HG03159 (cell line): ENCODE measurements around the gene C1QTNF8.
"Not testable (repeated sequence)": the region's sequence is repeated elsewhere in the genome, so short reads cannot be mapped to it uniquely, and the experiment has no call there.

Source experiments
- ATAC-seq: cut with Tn5 transposase; IDR thresholded peaks from one replicate; pipeline ENCODE4 v1.9.1; 2021; ENCODE audit warnings: mild to moderate bottlenecking, moderate library complexity; ENCODE audit not compliant: unreplicated experiment

Gene C1QTNF8

DNA sequence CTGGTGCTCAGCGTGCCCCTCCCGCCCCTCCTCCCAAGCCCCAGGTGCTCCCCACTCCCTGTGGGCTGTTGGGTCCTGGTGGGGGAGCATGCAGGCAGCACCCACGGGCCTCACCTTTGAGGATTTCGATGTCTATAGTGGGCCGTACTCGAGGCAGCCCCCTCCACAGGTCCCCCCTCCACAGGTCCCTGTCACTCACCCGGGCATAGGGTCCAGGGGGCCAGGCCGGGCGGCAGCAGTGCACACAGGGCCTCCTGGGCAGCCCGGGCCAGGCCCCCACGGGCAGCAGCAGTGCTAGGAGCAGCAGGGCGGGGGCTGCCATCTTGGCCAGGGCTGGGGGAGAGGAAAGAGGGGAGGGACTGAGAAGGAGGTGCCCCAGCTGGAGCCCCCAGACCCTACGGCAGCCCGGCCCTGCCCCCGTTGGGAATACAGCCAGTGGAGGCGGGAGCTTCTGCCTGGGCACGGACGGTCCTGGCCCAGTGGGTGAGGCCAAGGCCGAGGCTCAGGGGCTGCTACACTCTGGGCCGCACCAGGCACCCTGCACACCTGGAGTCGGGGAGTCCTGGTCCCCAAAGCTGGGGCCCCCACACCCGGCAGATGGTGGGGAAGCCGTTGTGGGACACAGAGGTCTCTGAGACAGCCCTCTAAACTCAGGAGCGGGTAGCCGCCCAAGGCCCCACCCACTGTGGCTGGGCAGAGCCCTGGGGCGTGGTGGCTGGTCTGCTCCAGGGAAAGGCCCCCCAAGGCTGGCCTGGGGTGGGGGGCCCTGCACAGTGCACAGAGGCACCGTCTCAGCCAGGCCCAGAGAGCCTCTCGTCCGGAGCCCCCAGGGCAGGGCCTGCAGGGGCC, 1.2 kb downstream of the C1QTNF8 start:
- ATAC-seq: no peak

DNA sequence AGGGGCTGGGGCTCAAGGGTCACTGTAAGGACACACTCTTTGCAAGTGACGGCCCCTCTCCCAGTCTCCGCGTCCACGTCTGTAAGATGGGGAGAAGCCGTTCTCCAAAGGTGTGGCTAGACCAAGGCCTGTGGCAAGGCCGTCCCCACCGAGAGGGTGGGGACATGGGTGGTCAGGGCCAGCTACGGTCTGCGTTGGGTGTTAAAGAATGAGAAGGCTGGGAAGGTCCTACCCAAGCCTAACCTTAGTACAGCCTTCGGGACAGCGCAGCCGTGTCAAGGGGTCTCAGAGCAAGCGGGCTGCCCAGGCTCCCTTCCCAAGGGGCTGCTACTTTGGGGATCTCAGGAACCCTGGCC, 1.9 kb downstream of the C1QTNF8 start:
- ATAC-seq: no peak

DNA sequence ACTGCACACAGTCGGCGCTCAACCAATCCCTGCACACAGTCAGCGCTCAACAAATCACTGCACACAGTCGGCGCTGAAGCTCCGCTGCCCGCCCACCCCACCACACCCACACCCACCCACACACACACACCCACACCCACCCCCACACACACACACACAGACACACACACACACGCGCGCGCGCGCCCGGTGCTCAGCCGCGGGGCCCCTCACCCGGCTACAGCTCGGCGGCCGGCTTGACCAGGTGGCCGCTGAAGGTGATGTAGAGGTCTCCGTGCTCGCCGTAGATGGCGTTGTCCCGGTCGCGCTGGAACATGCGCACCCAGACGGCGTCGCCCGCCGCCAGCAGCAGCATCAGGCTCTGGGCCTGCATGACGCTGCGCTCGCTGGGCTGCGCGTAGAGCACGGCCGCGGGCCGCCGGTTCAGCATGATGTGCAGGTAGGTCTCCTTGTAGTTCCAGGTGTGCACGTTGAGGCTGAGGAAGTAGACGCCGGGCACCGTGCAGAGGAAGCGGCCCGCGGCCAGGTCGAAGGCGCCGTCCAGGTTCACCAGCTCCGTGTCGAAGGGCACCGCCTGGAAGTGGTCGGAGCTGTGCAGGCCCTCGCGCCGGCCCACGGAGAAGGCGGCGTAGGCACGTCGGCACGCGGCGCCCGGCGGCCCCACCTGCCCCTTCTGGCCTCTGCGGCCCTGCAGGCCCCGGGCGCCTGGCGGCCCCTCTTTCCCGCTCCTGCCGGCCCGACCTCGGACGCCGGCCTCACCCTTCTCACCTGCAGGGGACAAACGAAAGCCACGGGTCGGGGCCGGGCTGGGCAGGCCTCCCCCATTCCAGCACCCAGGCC, 2.5 kb downstream of the C1QTNF8 start:
- ATAC-seq: no peak

DNA sequence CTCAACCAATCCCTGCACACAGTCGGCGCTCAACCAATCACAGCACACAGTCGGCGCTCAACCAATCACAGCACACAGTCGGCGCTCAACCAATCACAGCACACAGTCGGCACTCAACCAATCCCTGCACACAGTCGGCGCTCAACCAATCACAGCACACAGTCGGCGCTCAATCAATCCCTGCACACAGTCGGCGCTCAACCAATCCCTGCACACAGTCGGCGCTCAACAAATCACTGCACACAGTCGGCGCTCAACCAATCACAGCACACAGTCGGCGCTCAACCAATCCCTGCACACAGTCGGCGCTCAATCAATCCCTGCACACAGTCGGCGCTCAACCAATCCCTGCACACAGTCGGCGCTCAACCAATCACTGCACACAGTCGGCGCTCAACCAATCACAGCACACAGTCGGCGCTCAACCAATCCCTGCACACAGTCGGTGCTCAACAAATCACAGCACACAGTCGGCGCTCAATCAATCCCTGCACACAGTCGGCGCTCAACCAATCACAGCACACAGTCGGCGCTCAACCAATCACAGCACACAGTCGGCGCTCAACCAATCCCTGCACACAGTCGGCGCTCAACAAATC, 3.3 kb downstream of the C1QTNF8 start:
- ATAC-seq: not testable (repeated sequence)

DNA sequence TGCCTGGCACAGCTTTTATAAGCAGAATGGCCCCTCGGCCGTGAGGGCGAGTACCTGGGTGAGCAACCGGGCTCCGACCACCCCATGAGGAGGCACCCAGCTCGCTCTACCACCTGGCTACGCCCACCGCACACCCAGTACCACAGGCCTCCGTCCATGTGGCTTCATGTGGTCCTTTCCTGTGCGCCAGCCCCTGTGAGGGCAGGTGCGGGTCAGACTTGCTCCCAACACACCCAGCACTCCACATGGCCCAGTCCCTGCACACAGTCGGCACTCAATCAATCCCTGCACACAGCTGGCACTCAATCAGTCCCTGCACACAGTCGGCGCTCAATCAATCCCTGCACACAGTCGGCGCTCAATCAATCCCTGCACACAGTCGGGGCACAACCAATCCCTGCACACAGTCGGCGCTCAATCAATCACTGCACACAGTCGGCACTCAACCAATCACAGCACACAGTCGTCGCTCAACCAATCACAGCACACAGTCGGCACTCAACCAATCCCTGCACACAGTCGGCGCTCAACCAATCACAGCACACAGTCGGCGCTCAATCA, 4.0 kb downstream of the C1QTNF8 start:
- ATAC-seq: no peak

DNA sequence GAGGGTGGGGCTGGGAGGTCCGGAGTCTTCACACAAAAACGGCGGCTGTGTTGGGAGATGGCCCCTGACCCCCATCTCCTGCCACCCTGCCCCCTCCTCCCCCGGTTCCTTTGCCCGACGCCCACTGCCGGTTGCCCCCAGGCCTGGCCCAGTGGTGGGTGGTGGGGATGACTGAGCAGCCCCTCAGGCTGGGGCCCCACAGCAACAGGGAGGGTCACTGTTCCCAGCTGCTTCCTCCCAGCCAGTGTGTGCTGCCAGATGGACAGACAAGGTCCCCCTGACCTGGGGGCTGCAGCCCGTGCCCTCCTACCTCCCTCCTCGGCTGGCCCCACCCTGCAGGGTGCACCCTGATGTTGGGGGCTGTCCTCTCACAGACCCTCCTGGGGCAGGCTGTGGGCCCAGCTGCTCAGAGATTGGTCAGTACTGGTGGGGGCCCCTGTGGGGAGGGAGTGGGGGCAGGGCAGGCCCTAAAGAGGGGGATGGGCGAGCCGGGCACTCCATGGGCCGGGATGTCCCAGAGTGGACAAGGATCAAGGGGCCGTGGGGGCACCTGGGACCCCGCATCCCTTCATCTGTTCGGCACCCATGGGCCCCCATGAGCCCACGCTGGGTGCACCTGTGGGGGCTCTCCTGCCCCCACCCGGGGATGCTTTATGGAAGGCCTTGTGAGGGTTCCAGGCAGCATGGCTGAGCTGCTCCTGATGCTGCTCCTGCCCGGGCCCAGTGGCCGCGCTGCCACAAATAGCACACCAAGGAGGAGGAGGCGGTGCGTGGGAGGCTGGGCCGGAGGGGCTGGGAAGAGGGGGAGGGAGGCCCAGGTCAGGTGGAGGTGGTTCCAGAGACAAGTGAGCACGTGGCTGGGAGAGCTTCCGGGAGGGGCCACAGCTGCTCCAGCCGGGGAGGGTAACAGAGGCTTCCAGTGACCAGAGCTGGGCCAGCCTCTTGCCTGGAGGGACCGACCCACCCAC, 5.1 kb downstream of the C1QTNF8 start:
- ATAC-seq: no peak

DNA sequence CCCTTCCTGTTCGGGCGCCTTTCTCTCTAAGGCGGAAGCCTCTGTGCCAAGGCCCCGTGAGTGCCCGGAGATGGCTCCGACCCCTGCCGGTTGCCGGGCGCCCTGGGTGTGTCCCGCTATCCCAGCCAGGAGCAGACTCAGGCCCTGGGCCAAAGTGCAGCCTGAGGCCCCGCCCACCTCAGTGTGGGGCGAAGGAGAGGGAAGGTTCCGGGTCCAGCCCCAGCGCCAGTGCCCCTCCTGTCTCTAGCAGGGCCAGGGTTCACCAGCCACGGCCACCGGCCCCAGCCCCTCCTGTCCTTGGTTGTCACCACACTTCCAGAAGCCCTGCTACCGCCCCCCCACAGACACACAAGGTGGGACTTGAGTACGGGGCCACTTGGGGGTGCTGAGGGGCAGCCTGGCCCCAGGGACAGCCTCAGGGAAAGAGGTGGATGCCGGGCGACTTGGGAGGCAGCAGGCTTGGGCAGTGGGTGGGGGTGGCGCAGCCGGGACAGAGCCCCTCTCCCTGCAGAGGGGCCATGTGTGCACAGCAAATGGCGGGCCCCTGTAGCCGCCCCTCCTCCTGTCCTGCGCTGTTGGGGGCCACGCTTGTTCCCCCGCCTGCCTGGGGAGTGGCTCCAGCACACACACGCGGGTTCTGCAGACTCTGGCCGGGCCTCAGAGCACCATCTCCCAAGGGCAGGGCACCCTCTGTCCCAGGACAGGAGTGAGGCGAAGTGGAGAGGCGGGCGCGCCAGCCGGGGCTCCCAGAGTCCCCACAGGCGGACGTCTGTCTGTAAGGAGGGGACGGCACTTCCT, 6.0 kb downstream of the C1QTNF8 start:
- ATAC-seq: no peak

DNA sequence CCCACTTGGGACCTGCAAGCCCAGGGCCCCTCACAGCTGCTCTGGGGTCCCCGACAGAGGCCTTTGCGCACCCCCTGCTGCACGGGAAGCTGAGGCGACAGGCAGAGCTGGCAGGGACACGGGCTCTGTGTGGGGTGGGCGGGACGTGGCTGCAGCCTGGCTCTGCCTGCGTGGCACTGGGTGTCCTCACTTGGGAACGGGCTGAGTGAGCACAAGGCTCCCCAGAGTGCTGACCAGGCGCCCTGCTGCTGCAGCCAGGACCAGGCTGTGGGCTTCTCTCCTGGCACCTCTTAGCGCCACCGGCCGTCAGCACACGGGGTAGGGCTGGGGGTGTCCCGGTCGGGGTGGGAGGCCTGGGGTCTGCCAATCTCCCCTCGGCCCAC, 6.6 kb downstream of the C1QTNF8 start:
- ATAC-seq: no peak

DNA sequence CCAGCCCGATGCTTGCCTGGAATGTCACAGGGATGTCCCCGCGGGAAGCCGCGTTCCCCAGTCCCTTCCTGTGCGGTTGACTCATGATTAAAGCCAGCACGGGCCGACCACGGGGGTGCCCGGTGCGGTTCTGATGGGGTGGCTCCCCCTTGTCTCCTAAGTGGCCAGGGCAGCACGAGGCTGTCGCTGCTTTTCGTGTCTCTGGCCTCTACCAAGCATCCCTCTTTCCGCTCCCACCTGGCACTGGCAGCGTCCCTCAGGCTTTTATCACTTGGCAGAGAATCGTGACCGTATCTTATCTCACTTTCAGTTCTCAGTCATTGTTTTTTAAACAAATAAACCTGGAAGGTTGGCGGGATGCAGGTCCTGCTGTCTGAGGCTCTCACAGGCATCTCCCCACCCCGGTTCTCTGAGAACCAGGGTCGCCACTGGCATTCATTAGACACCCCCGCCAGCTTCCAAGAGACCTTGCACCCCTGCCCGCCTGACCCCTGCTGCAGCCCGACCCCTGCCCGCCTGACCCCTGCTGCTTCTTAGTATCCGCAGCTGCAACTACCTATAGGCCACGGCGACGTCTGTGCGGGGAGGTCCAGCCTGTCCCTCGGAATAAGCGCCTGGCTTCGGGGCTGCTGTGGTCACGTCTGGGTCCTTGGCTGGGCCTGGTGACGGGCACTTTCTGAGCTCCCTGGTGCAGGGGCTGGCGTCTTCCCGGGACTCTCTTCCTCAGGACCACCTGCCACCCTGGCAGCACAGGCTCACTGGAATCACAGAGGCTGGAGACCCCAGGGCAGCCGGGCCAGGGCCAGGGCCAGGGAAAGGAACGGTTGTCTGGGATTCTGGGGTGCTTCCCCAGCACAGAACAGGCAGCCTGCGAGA, 7.5 kb downstream of the C1QTNF8 start:
- ATAC-seq: no peak

DNA sequence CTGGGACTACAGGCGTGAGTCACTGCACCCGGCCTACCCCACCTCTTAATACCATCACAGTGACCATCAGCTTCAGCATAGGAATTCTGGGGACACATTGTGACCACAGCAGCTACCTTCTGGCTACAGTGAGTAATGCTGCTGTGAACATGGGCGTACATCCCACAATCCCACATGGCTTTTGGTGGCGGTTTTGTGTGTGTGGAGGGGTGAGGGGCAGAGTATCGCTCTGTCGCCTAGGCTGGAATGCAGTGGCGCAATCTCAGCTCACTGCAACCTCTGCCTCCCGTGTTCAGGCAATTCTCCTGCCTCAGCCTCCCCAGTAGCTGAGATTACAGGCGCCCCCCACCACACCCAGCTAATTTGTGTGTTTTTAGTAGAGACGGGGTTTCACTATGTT, 9.6 kb downstream of the C1QTNF8 start:
- ATAC-seq: not testable (repeated sequence)

DNA sequence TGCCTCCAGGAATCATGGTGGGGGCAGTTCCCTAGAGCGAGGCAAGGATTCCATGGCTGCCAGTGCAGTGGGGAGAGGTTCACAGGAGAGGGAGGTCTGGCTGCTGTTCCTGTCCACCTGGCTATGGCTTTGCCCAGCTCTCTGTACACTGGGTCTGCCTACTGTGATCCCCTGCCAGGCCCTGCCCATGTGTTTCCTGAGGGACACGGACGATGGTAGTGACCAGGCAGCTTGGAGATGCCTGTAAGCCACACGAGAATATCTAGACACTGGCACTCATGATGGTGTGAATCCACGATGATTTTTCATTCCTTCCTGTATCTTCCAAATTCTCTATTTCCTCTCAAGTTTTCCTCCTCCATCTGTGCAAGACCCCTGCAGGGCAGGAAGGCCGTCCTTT, 11.1 kb downstream of the C1QTNF8 start:
- no peak for ATAC-seq

DNA sequence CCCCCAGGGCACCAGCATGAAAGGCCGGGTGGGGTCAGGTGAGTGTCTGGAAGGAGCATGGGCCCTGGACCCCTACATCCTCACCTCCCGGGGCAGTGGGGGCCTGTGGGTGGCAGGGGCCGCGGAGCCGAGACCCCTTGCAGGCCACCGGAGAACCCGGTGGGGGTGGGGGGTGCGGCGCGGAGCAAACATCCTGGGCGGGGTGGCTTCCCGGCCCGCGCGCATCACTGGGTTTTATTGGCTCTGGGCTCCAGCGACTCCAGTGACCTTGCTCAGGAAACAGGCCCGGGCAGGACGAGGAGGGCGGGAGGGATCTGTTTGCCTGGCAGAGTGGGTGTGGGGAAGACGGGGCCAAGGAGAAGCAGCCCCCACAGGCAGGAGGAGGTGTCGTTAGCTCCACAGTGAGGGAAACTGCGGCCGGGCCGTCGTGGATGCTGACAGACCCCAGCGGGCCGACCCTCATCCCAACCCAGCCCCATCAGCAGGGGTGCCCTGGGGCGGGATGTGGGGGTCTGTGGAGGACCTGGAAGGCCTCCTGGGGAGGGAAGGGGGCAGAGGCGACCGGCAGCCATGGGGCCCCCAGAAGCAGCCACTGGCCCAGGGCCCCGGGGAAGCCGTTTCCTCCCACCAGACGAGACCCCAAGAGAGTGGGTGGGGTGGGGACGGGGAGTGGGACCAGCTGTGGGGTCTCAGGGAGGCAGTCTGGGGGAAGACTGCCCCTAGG, 12.9 kb downstream of the C1QTNF8 start:
- ATAC-seq: no peak

DNA sequence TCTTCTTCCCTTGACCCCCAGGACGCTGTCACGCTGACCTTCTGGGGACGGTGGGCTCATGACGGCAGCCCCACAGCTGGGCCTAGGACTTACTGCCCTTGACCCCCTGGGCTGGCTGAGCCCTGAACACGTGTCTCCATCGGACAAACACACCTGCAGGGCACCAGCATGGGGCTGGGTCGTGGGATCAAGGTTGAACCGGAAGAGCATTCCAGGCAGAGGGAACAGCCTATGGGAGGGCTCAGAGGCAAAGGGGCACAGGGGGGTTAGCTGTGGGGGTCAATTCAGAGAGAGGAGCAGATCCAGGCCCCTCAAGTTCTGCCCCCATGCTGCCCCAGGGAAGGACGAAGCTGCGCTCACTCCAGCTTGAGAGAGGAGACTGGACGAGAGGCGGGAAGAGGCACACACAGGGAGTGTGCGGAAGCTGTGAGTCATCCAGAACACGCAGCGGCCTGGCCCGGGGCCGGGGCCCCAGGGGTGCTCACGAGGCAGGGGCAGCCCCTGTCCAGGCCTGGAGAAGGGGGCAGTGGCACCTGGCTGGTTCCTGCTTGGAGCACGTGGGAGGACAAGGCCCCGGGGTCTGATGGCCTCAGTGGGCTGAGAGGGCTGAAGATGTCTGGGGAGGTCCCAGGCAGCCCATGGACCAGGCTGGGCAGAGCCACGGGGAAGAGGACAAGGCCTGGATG, 13.6 kb downstream of the C1QTNF8 start:
- ATAC-seq: no peak

DNA sequence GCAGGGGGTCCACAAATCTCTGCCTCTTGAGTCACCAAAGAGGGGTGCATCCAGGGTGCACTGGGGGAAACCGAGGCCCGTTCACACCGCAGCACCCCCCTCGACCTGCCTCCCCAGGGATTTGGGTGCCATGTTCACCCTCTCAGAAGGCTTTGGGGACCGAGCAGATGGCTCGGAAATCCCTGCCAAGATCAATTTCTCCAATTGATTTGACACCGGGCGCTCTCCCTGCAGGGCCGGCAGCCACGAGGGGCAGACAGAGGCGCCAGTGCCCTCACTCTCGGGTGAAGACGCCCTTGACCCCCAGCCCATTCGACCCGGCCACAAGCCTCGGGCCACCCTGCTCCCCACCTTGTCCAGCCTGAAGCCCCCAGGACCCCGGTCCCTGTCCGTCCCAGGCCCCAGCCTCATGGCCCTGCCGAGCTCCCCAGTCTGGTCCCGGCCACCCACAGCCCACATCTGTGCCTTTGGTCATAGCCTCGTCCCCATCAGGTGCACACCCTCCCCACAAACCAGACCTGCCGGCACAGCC, 14.2 kb downstream of the C1QTNF8 start:
- ATAC-seq: no peak

DNA sequence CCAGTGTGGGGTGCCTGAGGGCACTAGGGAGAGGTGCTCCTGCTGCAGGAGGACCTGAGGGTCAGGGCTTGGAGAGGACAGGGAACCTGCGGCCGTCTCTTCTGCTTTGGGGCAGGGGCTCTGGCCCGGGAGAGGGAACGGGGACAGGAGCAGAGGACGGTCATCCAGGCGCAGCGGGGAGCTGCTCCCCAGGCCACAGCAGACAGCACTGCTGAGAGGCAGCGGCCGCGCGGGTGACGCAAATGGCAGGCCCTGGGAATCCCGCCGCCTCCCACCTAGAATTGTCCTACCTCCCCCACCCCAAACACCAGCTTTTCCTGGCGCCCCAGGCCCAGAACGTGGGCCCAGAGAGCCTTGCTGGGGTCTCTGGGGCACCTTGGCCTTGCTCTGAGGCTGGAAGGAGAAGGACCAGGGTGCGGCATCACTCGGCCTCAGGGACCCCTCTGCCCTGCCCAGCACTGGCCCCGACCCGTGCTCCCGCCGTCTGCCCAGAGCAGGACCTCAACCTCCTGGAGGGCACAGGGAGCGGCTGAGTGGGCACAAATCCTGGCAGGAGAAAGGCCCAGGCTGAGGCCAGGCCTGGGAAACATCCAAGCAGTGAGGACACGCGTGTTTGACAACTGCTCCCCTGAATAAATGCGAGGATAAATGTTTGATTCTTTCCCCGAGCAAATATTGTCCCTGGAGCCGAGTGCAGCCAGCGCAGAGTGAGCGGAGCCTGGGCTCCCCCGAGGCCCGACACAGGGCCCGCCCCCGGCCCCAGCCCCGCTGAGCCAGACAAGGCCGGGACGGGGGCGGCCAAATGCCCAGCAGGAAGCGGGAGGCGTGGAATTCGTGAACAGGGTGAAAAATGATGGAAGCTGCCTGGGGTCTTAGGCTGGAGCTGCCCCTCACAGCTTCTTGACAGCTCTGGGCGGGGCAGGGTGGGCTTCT, 15.0 kb downstream of the C1QTNF8 start:
- ATAC-seq: no peak
